Liver (tissue), 9 donors: ENCODE measurements around the gene CREB5. TPM values are rescaled to one million over a fixed set of nuclear protein-coding genes. Genes with fewer than 3 reads are reported as not detected.

Experiments
- DNase-seq: peaks from one replicate; pipeline ENCODE4 v3.0.0-alpha.2; 2017; ENCODE audit warnings: low spot score
- H3K27ac ChIP-seq, 2 donors: one replicate each; pipeline ENCODE4 v1.7.0; 2013; ENCODE audit warnings: inconsistent platforms in 2 of 2, low read length in 2 of 2, control low read depth in 1 of 2, low read depth in 1 of 2, mild to moderate bottlenecking in 1 of 2
- H3K27me3 ChIP-seq, 4 donors: one replicate each; pipeline versions ENCODE4 v1.6.1 to v1.7.0; 2013; ENCODE audit warnings: low read length in 3 of 4, inconsistent platforms in 1 of 4, mild to moderate bottlenecking in 1 of 4, moderate library complexity in 1 of 4; ENCODE audit not compliant: control insufficient read depth in 4 of 4, insufficient read depth in 4 of 4
- H3K36me3 ChIP-seq, 4 donors: one replicate each; pipeline versions ENCODE4 v1.6.1 to v1.7.0; 2013; ENCODE audit warnings: low read length in 3 of 4, mild to moderate bottlenecking in 3 of 4, low read depth in 1 of 4, moderate library complexity in 1 of 4; ENCODE audit not compliant: control insufficient read depth in 4 of 4, insufficient read depth in 3 of 4
- H3K4me1 ChIP-seq, 4 donors: one replicate each; pipeline versions ENCODE4 v1.6.1 to v1.7.0; 2013; ENCODE audit warnings: low read length in 3 of 4, mild to moderate bottlenecking in 3 of 4, moderate library complexity in 1 of 4; ENCODE audit not compliant: control insufficient read depth in 4 of 4, insufficient read depth in 4 of 4
- H3K4me3 ChIP-seq, 3 donors: one replicate each; pipeline versions ENCODE4 v1.6.1 to v1.7.0; 2013; ENCODE audit warnings: low read length in 3 of 3, control low read depth in 1 of 3, low read depth in 1 of 3, mild to moderate bottlenecking in 1 of 3
- H3K9ac ChIP-seq, 2 donors: one replicate each; pipeline ENCODE4 v1.7.0; 2013; ENCODE audit warnings: low read length in 2 of 2, mild to moderate bottlenecking in 2 of 2, moderate library complexity in 2 of 2, control low read depth in 1 of 2, low read depth in 1 of 2
- H3K9me3 ChIP-seq, 4 donors: one replicate each; pipeline versions ENCODE4 v1.6.1 to v1.7.0; 2013; ENCODE audit warnings: low read length in 3 of 4; ENCODE audit not compliant: control insufficient read depth in 4 of 4
- ATF3 ChIP-seq: IDR thresholded peaks from 2 replicates; pipeline ENCODE4 v1.6.1; 2016; ENCODE audit warnings: antibody characterized with exemption
- EGR1 ChIP-seq, 2 donors: IDR thresholded peaks; 2 replicates each; pipeline ENCODE4 v1.6.1; 2016 to 2018; ENCODE audit warnings: antibody characterized with exemption in 2 of 2, low read depth in 2 of 2
- FOXA2 ChIP-seq: IDR thresholded peaks from 2 replicates; pipeline ENCODE4 v1.6.1; 2016; ENCODE audit warnings: antibody characterized with exemption
- GABPA ChIP-seq, 2 donors: IDR thresholded peaks in 1 of 2; conservative IDR thresholded peaks in 1 of 2; 2 replicates each; pipeline ENCODE4 v1.6.1; 2016; ENCODE audit warnings: antibody characterized with exemption in 2 of 2, mild to moderate bottlenecking in 1 of 2, moderate library complexity in 1 of 2
- HNF4A ChIP-seq, 2 donors: conservative IDR thresholded peaks; 2 replicates each; pipeline ENCODE4 v1.6.1; 2016; ENCODE audit warnings: antibody characterized with exemption in 2 of 2, mild to moderate bottlenecking in 2 of 2
- HNF4G ChIP-seq: IDR thresholded peaks from 2 replicates; pipeline ENCODE4 v1.6.1; 2016; ENCODE audit warnings: antibody characterized with exemption
- JUND ChIP-seq, 2 donors: IDR thresholded peaks; 2 replicates each; pipeline ENCODE4 v1.6.1; 2016; ENCODE audit warnings: antibody characterized with exemption in 2 of 2
- NR2F2 ChIP-seq: IDR thresholded peaks from 2 replicates; pipeline ENCODE4 v1.6.1; 2016; ENCODE audit warnings: antibody characterized with exemption
- RAD21 ChIP-seq, 2 donors: IDR thresholded peaks; 2 replicates each; pipeline ENCODE4 v1.6.1; 2016; ENCODE audit warnings: antibody characterized with exemption in 2 of 2, mild to moderate bottlenecking in 2 of 2
- SP1 ChIP-seq: IDR thresholded peaks from 2 replicates; pipeline ENCODE4 v1.6.1; 2018; ENCODE audit warnings: antibody characterized with exemption, mild to moderate bottlenecking
- TAF1 ChIP-seq: conservative IDR thresholded peaks from 2 replicates; pipeline ENCODE4 v1.6.1; 2016; ENCODE audit warnings: antibody characterized with exemption, mild to moderate bottlenecking
- YY1 ChIP-seq: IDR thresholded peaks from 2 replicates; pipeline ENCODE4 v1.6.1; 2016; ENCODE audit warnings: antibody characterized with exemption, mild to moderate bottlenecking
- WGBS: extraction: QIAGEN DNeasy Blood & Tissue Kit; methylation state at CpG from one replicate; pipeline ENCODE4 v1.1.7; 2013; 5-methylcytosine and 5-hydroxymethylcytosine counted together
- polyA plus RNA-seq, 2 donors: library from polyadenylated mRNA; stranded (reverse) in 1 of 2; unstranded in 1 of 2; fragments of 200-250 nt in 1 of 2; fragments of >200 nt in 1 of 2; fragmentation: Nextera tagmentation in 1 of 2; extraction: Ambion mirVana in 1 of 2; gene quantifications; one replicate each; pipeline versions ENCODE4 v1.2.1 to v1.2.3, GENCODE V29; 2013 to 2015
- total RNA-seq, 2 donors: library from RNA; depleted of rRNA; stranded (reverse); fragments of >200 nt; gene quantifications; one replicate each; pipeline ENCODE4 v1.2.3, GENCODE V29; 2014
- TF ChIP-seq, protein P1 (sequence below): IDR thresholded peaks from 2 replicates; pipeline ENCODE4 v1.6.1; 2016; ENCODE audit warnings: antibody characterized with exemption
- TF ChIP-seq, protein P2 (sequence below): IDR thresholded peaks from 2 replicates; pipeline ENCODE4 v1.6.1; 2016; ENCODE audit warnings: antibody characterized with exemption, mild to moderate bottlenecking
- donor health status: healthy.
- donor health status: healthy.
- donor health status: healthy.
- donor health status: healthy.
- donor health status: healthy.

CREB5 gene
- total and polyA plus RNA-seq, 4 donors: 0.25 to 0.92 (median 0.67) TPM

DNA sequence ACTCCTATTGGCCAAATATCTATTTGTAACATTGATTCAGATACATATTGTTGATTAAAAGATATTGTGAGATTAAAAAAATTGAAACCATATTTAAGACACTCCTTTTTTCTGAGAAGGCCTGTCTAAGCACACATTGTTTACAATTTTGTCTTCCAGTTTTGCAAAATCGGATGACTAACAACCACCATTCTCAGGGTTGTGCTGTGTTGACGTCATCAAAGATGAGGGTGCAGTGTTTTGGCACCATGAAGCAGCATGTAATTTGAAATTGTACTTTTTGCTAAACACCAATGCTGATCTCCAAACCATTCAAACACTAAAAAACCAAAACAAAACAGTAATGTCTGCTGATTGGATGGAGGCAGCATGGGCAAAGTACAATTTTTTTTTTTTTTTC is 7.4 kb downstream of the CREB5 start:
- Histone ChIP-seq H3K4me3 (no peak overlapping the region), H3K9ac (no peak overlapping the region), H3K4me1 (peaks cover 0 to 1% (median 0%) of the 10 kb centered on the region in 4 donors), H3K27ac (no peak overlapping the region), H3K27me3 (peaks cover 0 to 9% (median 0%) of the 10 kb centered on the region in 4 donors), H3K9me3 (no peaks in the 10 kb centered on the region), H3K36me3 (no peaks in the 10 kb centered on the region)
- DNase-seq: no peak
- TF ChIP-seq NR2F2 (no peak), HNF4A (conservative IDR thresholded peaks at IDR 0.05) (no peak), RAD21 (IDR thresholded peaks at IDR 0.05) (no peak), SP1 (no peak), HNF4G (no peak), TAF1 (no peak)
- TF ChIP-seq, protein P1, sequence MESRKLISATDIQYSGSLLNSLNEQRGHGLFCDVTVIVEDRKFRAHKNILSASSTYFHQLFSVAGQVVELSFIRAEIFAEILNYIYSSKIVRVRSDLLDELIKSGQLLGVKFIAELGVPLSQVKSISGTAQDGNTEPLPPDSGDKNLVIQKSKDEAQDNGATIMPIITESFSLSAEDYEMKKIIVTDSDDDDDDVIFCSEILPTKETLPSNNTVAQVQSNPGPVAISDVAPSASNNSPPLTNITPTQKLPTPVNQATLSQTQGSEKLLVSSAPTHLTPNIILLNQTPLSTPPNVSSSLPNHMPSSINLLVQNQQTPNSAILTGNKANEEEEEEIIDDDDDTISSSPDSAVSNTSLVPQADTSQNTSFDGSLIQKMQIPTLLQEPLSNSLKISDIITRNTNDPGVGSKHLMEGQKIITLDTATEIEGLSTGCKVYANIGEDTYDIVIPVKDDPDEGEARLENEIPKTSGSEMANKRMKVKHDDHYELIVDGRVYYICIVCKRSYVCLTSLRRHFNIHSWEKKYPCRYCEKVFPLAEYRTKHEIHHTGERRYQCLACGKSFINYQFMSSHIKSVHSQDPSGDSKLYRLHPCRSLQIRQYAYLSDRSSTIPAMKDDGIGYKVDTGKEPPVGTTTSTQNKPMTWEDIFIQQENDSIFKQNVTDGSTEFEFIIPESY: no peak
- TF ChIP-seq, protein P2, sequence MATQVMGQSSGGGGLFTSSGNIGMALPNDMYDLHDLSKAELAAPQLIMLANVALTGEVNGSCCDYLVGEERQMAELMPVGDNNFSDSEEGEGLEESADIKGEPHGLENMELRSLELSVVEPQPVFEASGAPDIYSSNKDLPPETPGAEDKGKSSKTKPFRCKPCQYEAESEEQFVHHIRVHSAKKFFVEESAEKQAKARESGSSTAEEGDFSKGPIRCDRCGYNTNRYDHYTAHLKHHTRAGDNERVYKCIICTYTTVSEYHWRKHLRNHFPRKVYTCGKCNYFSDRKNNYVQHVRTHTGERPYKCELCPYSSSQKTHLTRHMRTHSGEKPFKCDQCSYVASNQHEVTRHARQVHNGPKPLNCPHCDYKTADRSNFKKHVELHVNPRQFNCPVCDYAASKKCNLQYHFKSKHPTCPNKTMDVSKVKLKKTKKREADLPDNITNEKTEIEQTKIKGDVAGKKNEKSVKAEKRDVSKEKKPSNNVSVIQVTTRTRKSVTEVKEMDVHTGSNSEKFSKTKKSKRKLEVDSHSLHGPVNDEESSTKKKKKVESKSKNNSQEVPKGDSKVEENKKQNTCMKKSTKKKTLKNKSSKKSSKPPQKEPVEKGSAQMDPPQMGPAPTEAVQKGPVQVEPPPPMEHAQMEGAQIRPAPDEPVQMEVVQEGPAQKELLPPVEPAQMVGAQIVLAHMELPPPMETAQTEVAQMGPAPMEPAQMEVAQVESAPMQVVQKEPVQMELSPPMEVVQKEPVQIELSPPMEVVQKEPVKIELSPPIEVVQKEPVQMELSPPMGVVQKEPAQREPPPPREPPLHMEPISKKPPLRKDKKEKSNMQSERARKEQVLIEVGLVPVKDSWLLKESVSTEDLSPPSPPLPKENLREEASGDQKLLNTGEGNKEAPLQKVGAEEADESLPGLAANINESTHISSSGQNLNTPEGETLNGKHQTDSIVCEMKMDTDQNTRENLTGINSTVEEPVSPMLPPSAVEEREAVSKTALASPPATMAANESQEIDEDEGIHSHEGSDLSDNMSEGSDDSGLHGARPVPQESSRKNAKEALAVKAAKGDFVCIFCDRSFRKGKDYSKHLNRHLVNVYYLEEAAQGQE: no peak
- 76% methylated on average over 2 of the region's 2 CpGs for WGBS

DNA sequence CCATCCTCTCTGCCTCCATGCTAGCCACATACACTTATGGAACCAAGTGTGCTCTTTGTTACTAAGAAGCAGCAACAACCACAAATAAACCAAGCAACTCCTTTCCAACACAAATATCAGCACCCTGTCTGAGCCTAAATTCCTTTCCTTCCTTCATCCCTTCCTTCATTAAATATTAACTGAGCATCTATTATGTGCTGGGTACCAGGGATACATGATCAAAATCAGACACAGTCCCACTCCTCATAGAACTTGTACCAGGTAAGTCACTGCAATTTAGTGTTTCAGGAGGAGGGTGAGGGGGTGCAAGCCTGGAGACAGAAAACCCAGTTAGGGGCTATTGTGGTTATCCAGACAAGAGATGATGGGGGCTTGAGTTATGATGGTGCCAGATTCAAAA is 10.8 kb downstream of the CREB5 start:
- TF ChIP-seq, protein P1: no peak
- Histone ChIP-seq H3K4me1 (no peaks in the 10 kb centered on the region), H3K27ac (no peak overlapping the region), H3K36me3 (no peaks in the 10 kb centered on the region), H3K4me3 (no peak overlapping the region), H3K9ac (no peak overlapping the region), H3K9me3 (no peaks in the 10 kb centered on the region), H3K27me3 (peaks cover 0 to 9% (median 0%) of the 10 kb centered on the region in 4 donors)
- DNase-seq: no peak

- 84% methylated on average over 4 of the region's 4 CpGs for WGBS
- TF ChIP-seq RAD21 (IDR thresholded peaks at IDR 0.05) (no peak), TAF1 (no peak), HNF4G (no peak), NR2F2 (no peak), FOXA2 (no peak), YY1 (no peak), ATF3 (no peak), JUND (IDR thresholded peaks at IDR 0.05) (no peak), SP1 (no peak), EGR1 (IDR thresholded peaks at IDR 0.05; ENCODE audit: low read depth in 2 of 2) (no peak), GABPA (IDR thresholded peaks at IDR 0.05 in 1 of 2, conservative IDR thresholded peaks at IDR 0.05 in 1 of 2) (no peak)
- TF ChIP-seq, protein P2: no peak
These were observed 11.7 kb downstream of the CREB5 start for GRCh38 chr7:28423918-28424514.

More at GRCh38 chr7:28423918-28424514, 11.7 kb downstream of the CREB5 start:
- Histone ChIP-seq H3K4me3 (no peak overlapping the region), H3K4me1 (no peaks in the 10 kb centered on the region), H3K27ac (no peak overlapping the region), H3K27me3 (peaks cover 0 to 9% (median 0%) of the 10 kb centered on the region in 4 donors), H3K36me3 (no peaks in the 10 kb centered on the region), H3K9me3 (no peaks in the 10 kb centered on the region), H3K9ac (no peak overlapping the region)
- DNase-seq: no peak
